ENCODE measurements around the gene ZFAND3. TPM values are rescaled to one million over a fixed set of nuclear protein-coding genes. Genes with fewer than 3 reads are reported as not detected.

Gene ZFAND3
- total RNA-seq, result 41.4 and 58.3 TPM in 2 replicates

GRCh38 chr6:37819177-37819801 is at the start of gene ZFAND3:
TSS of gene ZFAND3 (plus strand) at chr6:37819727. CDS start at chr6:37819946, 219 bp downstream.

Other genes with a start within 250 kb of the ZFAND3 start
- gene MDGA1, start 121.8 kb upstream of the ZFAND3 start, total RNA-seq, result 0.34 and 1.2 TPM in 2 replicates